IgD-negative memory B cell (primary cell): Measurements from ENCODE around the gene DSG4. TPM values are rescaled to one million over a fixed set of nuclear protein-coding genes. Genes with fewer than 3 reads are reported as not detected.

Experiments used
- H3K27ac Mint-ChIP-seq, 3 donors: one replicate each; pipeline ENCODE4 v1.8.0; 2020 to 2022; ENCODE audit warnings: mild to moderate bottlenecking in 3 of 3, mixed read lengths in 3 of 3, moderate library complexity in 1 of 3
- H3K27me3 Mint-ChIP-seq: one replicate; pipeline ENCODE4 v1.8.0; 2021; ENCODE audit warnings: mixed read lengths
- H3K36me3 Mint-ChIP-seq: one replicate; pipeline ENCODE4 v1.8.0; 2020; ENCODE audit warnings: mild to moderate bottlenecking, mixed read lengths
- H3K4me1 Mint-ChIP-seq, 3 donors: one replicate each; pipeline ENCODE4 v1.8.0; 2020 to 2022; ENCODE audit warnings: mixed read lengths in 3 of 3, mild to moderate bottlenecking in 1 of 3
- H3K4me3 Mint-ChIP-seq, 4 donors: one replicate each; pipeline ENCODE4 v1.8.0; 2020 to 2022; ENCODE audit warnings: mild to moderate bottlenecking in 4 of 4, mixed read lengths in 4 of 4, moderate library complexity in 3 of 4
- H3K9me3 Mint-ChIP-seq, 3 donors: one replicate each; pipeline ENCODE4 v1.8.0; 2020 to 2021; ENCODE audit warnings: mixed read lengths in 3 of 3, mild to moderate bottlenecking in 1 of 3
- polyA plus RNA-seq: library from polyadenylated mRNA; unstranded; fragments of 300-500 nt; fragmentation: Illumina TruSeq; gene quantifications from one replicate; pipeline ENCODE4 v1.2.3, GENCODE V29; 2021

The DSG4 gene
- polyA plus RNA-seq, 1 donor from 2014 or later: not detected

- Mint-ChIP-seq H3K4me3 (no peak overlapping the region), H3K9me3 (peaks cover 0 to 2% (median 0%) of the 10 kb centered on the region in 3 donors), H3K27me3 (no peaks in the 10 kb centered on the region), H3K4me1 (no peaks in the 10 kb centered on the region), H3K36me3 (no peaks in the 10 kb centered on the region), H3K27ac (no peak overlapping the region)
Observed at GRCh38 chr18:31424383-31424988, 47.9 kb downstream of the DSG4 start.

DNA sequence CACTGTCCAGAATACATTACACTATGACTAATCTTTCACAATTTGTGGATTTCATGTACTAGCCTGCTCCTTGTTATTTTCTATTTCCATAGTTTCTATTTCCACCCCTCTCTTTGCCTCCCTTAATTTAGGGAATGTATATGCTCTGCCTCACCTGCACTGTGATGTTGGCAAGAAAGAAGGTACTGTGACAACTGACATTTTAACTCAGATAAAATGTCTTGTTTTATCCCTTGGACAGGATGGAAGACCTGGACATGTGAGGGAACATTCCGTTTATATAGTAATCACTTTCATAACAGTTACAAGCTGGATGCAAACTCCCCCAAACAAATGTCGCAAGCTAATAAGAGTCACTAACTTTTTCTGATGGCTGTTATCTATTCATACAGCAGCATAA lies 49.4 kb downstream of the DSG4 start:
- H3K27me3 Mint-ChIP-seq: no peaks in the 10 kb centered on the region
- no peak overlapping the region for H3K4me3 Mint-ChIP-seq
- H3K9me3 Mint-ChIP-seq: peaks cover 0 to 2% (median 2%) of the 10 kb centered on the region in 3 donors
- H3K27ac Mint-ChIP-seq: no peak overlapping the region
- no peaks in the 10 kb centered on the region for H3K36me3 Mint-ChIP-seq
- H3K4me1 Mint-ChIP-seq: no peaks in the 10 kb centered on the region

GRCh38 chr18:31426871-31427406 lies 50.4 kb downstream of the DSG4 start:
- Mint-ChIP-seq H3K4me1 (no peaks in the 10 kb centered on the region), H3K27me3 (no peaks in the 10 kb centered on the region), H3K27ac (no peak overlapping the region), H3K4me3 (no peak overlapping the region), H3K9me3 (peaks cover 0 to 2% (median 2%) of the 10 kb centered on the region in 3 donors), H3K36me3 (no peaks in the 10 kb centered on the region)

GRCh38 chr18:31428211-31428610 lies 51.6 kb downstream of the DSG4 start:
- Mint-ChIP-seq H3K27ac (no peak overlapping the region), H3K4me1 (no peaks in the 10 kb centered on the region), H3K27me3 (no peaks in the 10 kb centered on the region), H3K4me3 (peak overlapping the region in 1 of 4 donors; percentile 60), H3K36me3 (no peaks in the 10 kb centered on the region), H3K9me3 (peaks cover 0 to 5% (median 2%) of the 10 kb centered on the region in 3 donors)

GRCh38 chr18:31429623-31430022 lies 53.0 kb downstream of the DSG4 start:
- H3K27ac Mint-ChIP-seq: no peak overlapping the region
- no peak overlapping the region for H3K4me3 Mint-ChIP-seq
- no peaks in the 10 kb centered on the region for H3K27me3 Mint-ChIP-seq

DNA sequence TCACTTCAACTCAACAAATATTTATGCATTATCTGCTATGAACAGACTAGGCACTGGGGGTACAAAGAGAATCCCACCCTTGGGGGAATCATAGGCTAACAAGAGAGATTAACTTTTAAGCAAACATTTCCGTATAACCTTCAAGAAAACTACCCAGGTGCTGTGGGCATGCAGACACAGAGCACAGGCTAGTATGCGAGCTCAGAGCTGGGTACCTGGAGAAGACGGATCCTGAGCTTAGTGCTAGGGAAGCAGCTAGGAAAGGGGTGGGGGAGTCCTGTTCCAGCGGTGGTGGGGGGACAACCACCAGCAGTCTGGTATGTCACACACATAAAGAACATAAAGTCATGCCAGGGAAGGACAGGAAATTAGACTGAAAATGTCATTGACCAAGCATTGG lies 53.5 kb downstream of the DSG4 start:
- H3K9me3 Mint-ChIP-seq: peaks cover 0 to 6% (median 4%) of the 10 kb centered on the region in 3 donors
- no peaks in the 10 kb centered on the region for H3K4me1 Mint-ChIP-seq
- H3K27ac Mint-ChIP-seq: no peak overlapping the region
- H3K4me3 Mint-ChIP-seq: no peak overlapping the region
- no peaks in the 10 kb centered on the region for H3K36me3 Mint-ChIP-seq
- H3K27me3 Mint-ChIP-seq: no peaks in the 10 kb centered on the region

More at GRCh38 chr18:31429623-31430022, 53.0 kb downstream of the DSG4 start:
- no peaks in the 10 kb centered on the region for H3K4me1 Mint-ChIP-seq
- no peaks in the 10 kb centered on the region for H3K36me3 Mint-ChIP-seq
- peaks cover 0 to 5% (median 4%) of the 10 kb centered on the region in 3 donors for H3K9me3 Mint-ChIP-seq

GRCh38 chr18:31430554-31430953 lies 54.0 kb downstream of the DSG4 start:
- H3K4me1 Mint-ChIP-seq: no peaks in the 10 kb centered on the region
- no peaks in the 10 kb centered on the region for H3K36me3 Mint-ChIP-seq
- no peak overlapping the region for H3K27ac Mint-ChIP-seq
- H3K27me3 Mint-ChIP-seq: no peaks in the 10 kb centered on the region
- peaks cover 0 to 6% (median 4%) of the 10 kb centered on the region in 3 donors for H3K9me3 Mint-ChIP-seq
- H3K4me3 Mint-ChIP-seq: no peak overlapping the region

GRCh38 chr18:31432316-31432715 lies 55.7 kb downstream of the DSG4 start:
- H3K27me3 Mint-ChIP-seq: no peaks in the 10 kb centered on the region
- H3K27ac Mint-ChIP-seq: no peak overlapping the region
- no peak overlapping the region for H3K4me3 Mint-ChIP-seq
- no peaks in the 10 kb centered on the region for H3K36me3 Mint-ChIP-seq
- H3K9me3 Mint-ChIP-seq: peaks cover 0 to 6% (median 4%) of the 10 kb centered on the region in 3 donors
- H3K4me1 Mint-ChIP-seq: no peaks in the 10 kb centered on the region

GRCh38 chr18:31436825-31437224 lies 60.2 kb downstream of the DSG4 start:
- H3K27ac Mint-ChIP-seq: no peak overlapping the region
- no peaks in the 10 kb centered on the region for H3K27me3 Mint-ChIP-seq
- no peaks in the 10 kb centered on the region for H3K4me1 Mint-ChIP-seq
- H3K4me3 Mint-ChIP-seq: no peak overlapping the region
- H3K9me3 Mint-ChIP-seq: peaks cover 0 to 4% (median 2%) of the 10 kb centered on the region in 3 donors
- H3K36me3 Mint-ChIP-seq: no peaks in the 10 kb centered on the region

GRCh38 chr18:31438402-31438801 lies 61.8 kb downstream of the DSG4 start:
- H3K27me3 Mint-ChIP-seq: no peaks in the 10 kb centered on the region
- peaks cover 2% of the 10 kb centered on the region for H3K36me3 Mint-ChIP-seq
- no peak overlapping the region for H3K27ac Mint-ChIP-seq
- no peak overlapping the region for H3K4me3 Mint-ChIP-seq
- no peaks in the 10 kb centered on the region for H3K4me1 Mint-ChIP-seq
- peaks cover 0 to 2% (median 1%) of the 10 kb centered on the region in 3 donors for H3K9me3 Mint-ChIP-seq

- H3K36me3 Mint-ChIP-seq: peaks cover 2% of the 10 kb centered on the region
- H3K27me3 Mint-ChIP-seq: no peaks in the 10 kb centered on the region
- no peaks in the 10 kb centered on the region for H3K4me1 Mint-ChIP-seq
- no peaks in the 10 kb centered on the region for H3K9me3 Mint-ChIP-seq
- H3K27ac Mint-ChIP-seq: no peak overlapping the region
- H3K4me3 Mint-ChIP-seq: no peak overlapping the region
Observed at GRCh38 chr18:31439807-31440325, 63.3 kb downstream of the DSG4 start.

DNA sequence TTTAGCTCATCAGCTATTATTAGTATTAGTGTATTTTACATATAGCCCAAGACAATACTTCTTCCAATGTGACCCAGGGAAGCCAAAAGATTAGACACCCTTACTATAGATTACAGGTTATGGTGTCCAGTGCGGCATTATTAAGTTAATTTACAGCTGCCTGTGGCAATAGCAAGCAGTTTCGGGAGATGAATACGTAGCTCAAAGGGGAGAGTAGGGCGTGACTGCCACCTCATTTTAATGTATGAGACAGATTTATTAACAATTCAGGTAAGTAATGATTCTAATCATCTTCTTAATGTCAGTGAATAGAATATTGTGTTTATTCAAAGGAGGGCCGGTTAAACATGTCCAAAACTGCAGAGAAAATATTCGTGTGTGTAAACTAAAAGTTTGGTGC lies 64.2 kb downstream of the DSG4 start:
- no peaks in the 10 kb centered on the region for H3K4me1 Mint-ChIP-seq
- no peaks in the 10 kb centered on the region for H3K27me3 Mint-ChIP-seq
- no peaks in the 10 kb centered on the region for H3K9me3 Mint-ChIP-seq

DNA sequence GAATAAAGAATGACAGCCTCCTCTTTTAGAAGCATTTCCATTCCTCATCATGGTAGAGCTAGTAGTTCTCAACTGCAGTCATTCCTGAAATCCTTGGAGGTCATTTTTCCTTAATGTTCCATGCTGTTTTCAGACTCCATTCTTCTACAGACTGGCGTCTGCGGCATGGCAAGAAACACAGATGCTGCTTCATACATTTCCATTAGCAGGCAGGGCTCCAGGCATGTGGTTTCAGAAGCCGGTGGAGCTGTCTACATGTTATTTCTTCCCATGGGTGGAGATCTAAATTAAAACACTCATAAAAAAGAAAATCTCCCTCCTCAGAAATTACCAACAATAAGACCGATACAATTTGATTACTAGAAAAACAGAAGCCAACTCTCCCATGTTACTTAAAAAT lies 64.9 kb downstream of the DSG4 start:
- no peaks in the 10 kb centered on the region for H3K4me1 Mint-ChIP-seq
- no peaks in the 10 kb centered on the region for H3K9me3 Mint-ChIP-seq
- H3K36me3 Mint-ChIP-seq: peaks cover 2% of the 10 kb centered on the region
- no peaks in the 10 kb centered on the region for H3K27me3 Mint-ChIP-seq
- H3K27ac Mint-ChIP-seq: no peak overlapping the region
- H3K4me3 Mint-ChIP-seq: no peak overlapping the region

More for the DNA sequence above, 64.2 kb downstream of the DSG4 start:
- Mint-ChIP-seq H3K36me3 (peaks cover 2% of the 10 kb centered on the region), H3K27ac (no peak overlapping the region), H3K4me3 (no peak overlapping the region)

DNA sequence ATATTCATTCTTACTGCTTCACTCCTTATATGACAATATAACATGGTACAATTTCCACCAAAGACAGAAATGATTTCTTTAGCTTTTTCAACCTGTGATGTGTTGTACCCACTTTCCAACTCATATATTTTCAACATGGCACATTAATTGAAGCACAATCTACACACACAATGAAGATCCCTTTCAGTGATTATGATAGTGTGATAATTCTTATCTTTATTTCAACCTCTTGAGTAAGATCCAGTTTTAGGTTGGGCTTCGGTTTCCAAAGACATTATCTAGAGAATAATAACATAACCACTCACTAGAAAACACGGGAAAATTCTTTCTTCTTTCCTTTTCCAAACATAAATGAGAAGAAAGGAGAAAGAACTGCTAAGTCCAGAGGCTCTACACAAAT lies 67.6 kb downstream of the DSG4 start:
- Mint-ChIP-seq H3K4me3 (no peak overlapping the region), H3K9me3 (no peaks in the 10 kb centered on the region), H3K27me3 (no peaks in the 10 kb centered on the region), H3K4me1 (no peaks in the 10 kb centered on the region), H3K27ac (no peak overlapping the region), H3K36me3 (peaks cover 2% of the 10 kb centered on the region)

- Mint-ChIP-seq H3K27me3 (no peaks in the 10 kb centered on the region), H3K9me3 (no peaks in the 10 kb centered on the region), H3K36me3 (peaks cover 2% of the 10 kb centered on the region), H3K4me3 (no peak overlapping the region), H3K27ac (no peak overlapping the region), H3K4me1 (no peaks in the 10 kb centered on the region)
Observed at GRCh38 chr18:31445908-31446307, 69.3 kb downstream of the DSG4 start.

GRCh38 chr18:31446854-31447253 lies 70.3 kb downstream of the DSG4 start:
- H3K27me3 Mint-ChIP-seq: no peaks in the 10 kb centered on the region
- H3K9me3 Mint-ChIP-seq: no peaks in the 10 kb centered on the region
- peaks cover 2% of the 10 kb centered on the region for H3K36me3 Mint-ChIP-seq
- no peaks in the 10 kb centered on the region for H3K4me1 Mint-ChIP-seq
- no peak overlapping the region for H3K27ac Mint-ChIP-seq
- no peak overlapping the region for H3K4me3 Mint-ChIP-seq
